Kasumi-1 (cell line): ENCODE measurements around the gene TMPRSS3.

Experiments
- DNase-seq, 2 experiments: peaks; one replicate each; lab custom pipeline; 2025; lab: John Stamatoyannopoulos, UW

Gene TMPRSS3

GRCh38 chr21:42331660-42332059, 64.2 kb downstream of the TMPRSS3 start:
- no peak for DNase-seq

- DNase-seq, result no peak
Measured at GRCh38 chr21:42330380-42331371, 65.2 kb downstream of the TMPRSS3 start.

- DNase-seq, result no peak
Measured at GRCh38 chr21:42324896-42325295, 71.0 kb downstream of the TMPRSS3 start.
